ENCODE data around the gene ZNF547.

Gene ZNF547

DNA sequence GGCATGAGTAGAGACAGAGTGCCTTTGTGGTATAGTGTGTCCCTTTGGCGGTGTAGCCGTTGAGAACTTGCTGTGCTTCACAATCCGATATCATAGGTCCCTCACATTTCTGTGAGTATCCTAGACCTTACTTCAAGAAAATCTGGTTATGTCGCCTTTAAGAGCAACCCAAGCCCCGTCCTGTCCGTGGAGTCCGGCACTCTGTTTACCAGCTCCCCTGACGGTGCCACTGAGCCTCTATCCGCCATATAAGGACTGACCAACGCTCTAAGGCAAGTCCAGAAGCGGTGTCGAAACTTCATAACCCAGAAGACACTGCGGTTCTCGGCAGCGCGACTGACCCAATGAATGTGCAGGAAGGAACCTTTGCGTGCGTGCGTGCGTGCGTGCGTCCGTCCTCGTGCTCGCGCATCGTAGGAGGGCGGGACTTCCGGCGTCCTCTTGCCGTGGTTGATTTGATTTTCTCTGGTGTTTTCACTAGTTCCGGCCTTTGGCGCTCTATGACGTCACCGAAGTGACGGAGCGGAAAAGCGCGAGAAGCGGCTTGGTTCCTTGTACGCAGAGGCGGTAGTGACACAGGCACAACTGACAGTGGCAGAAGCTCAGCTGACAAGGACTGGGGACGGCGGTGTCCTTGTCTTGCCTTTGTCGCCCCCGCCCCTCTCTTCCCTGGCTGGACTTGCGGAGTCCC, at the start of gene ZNF547, which contains the start of gene TRAPPC2B:
ZNF547 (plus strand) TSS at position 555 of the 691 bp plus-strand sequence. CDS start 5,005 bp downstream, outside the sequence.
TRAPPC2B (plus strand) TSS at position 555 of the 691 bp plus-strand sequence. CDS start 1,283 bp downstream, outside the sequence.
- Histone ChIP-seq H3K36me3 (ENCODE audit: insufficient read depth, low read length) (peaks cover 14% of the 10 kb centered on the region; the same call in 1 of the 2 replicates), H3K9ac (ENCODE audit: insufficient read length) (peak within 1 kb of the TSS; percentile 88), H3K27ac (peak within 1 kb of the TSS; percentile 98), H3K9me3 (ENCODE audit: low read depth, low read length) (peaks cover 3% of the 10 kb centered on the region; the same call in 1 of the 2 replicates), H3K4me3 (peak within 1 kb of the TSS; percentile 95)
- peak; percentile 94 for DNase-seq (ENCODE audit: low read depth, low spot score)
- TF ChIP-seq EZH2 (IDR thresholded peaks at IDR 0.05): no peak
- TF ChIP-seq FOXP2 (optimal IDR thresholded peaks at IDR 0.05; ENCODE audit: control extremely low read depth, extremely low read length, insufficient read depth): no peak
- peak; percentile 78 for TF ChIP-seq POLR2AphosphoS5 (IDR thresholded peaks at IDR 0.05; ENCODE audit: borderline replicate concordance, low read depth, low read length)

DNA sequence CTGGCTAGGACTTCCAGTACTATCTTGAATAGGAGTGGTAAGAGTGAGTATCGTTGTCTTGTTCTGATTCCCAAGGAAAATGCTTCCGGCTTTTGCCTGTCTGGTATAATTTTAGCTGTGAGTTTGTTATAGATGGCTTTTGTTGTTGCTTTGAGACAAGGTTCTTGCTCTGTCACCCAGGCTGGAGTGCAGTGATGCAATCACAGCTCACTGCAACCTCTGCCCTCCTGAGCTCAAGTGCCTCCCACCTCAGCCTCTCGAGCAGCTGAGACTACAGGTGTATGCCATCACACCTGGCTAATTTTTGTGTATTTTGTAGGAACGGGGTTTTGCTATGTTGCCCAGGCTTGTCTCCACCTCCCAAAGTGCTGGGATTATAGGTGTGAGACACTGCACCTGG, 49.2 kb upstream of the ZNF547 start:
- no peaks in the 10 kb centered on the region for H3K9me3 ChIP-seq (ENCODE audit: low read depth, low read length)
- no peak for TF ChIP-seq EZH2 (IDR thresholded peaks at IDR 0.05)
- no peak for TF ChIP-seq POLR2AphosphoS5 (IDR thresholded peaks at IDR 0.05; ENCODE audit: borderline replicate concordance, low read depth, low read length)
- TF ChIP-seq FOXP2 (optimal IDR thresholded peaks at IDR 0.05; ENCODE audit: control extremely low read depth, extremely low read length, insufficient read depth): no peak
- no peak overlapping the region for H3K4me3 ChIP-seq
- H3K36me3 ChIP-seq (ENCODE audit: insufficient read depth, low read length): no peaks in the 10 kb centered on the region
- no peak overlapping the region for H3K27ac ChIP-seq
- H3K9ac ChIP-seq (ENCODE audit: insufficient read length): no peak overlapping the region
- no peak for DNase-seq (ENCODE audit: low read depth, low spot score)

DNA sequence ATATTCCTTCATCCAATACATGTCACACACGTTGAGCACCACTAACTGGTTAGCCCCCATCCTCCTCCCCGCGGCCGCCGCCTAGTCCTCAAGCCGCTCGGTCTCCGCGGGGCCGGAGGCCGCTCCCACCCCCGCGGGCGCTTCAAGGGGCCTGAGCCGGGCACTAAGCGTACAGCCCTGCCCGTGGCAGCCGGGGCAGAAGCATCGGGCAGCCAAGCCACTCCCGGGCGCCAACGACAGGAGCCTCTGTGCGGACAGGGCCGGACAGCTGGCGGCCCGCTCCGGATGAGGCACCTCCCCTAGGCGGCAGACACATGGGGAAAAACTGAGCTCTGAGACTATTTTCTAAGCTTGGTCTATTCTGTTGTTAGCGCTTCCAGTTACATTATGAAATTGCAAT, 45.8 kb upstream of the ZNF547 start:
- Histone ChIP-seq H3K9me3 (ENCODE audit: low read depth, low read length) (no peaks in the 10 kb centered on the region), H3K27ac (no peak overlapping the region), H3K4me3 (no peak overlapping the region), H3K36me3 (ENCODE audit: insufficient read depth, low read length) (no peaks in the 10 kb centered on the region), H3K9ac (ENCODE audit: insufficient read length) (no peak overlapping the region)
- TF ChIP-seq POLR2AphosphoS5 (IDR thresholded peaks at IDR 0.05; ENCODE audit: borderline replicate concordance, low read depth, low read length) (no peak), FOXP2 (optimal IDR thresholded peaks at IDR 0.05; ENCODE audit: control extremely low read depth, extremely low read length, insufficient read depth) (no peak), EZH2 (IDR thresholded peaks at IDR 0.05) (no peak)
- DNase-seq (ENCODE audit: low read depth, low spot score): no peak

- TF ChIP-seq EZH2 (IDR thresholded peaks at IDR 0.05): no peak
- no peak for TF ChIP-seq FOXP2 (optimal IDR thresholded peaks at IDR 0.05; ENCODE audit: control extremely low read depth, extremely low read length, insufficient read depth)
- TF ChIP-seq POLR2AphosphoS5 (IDR thresholded peaks at IDR 0.05; ENCODE audit: borderline replicate concordance, low read depth, low read length): no peak
- Histone ChIP-seq H3K36me3 (ENCODE audit: insufficient read depth, low read length) (peaks cover 20% of the 10 kb centered on the region), H3K9ac (ENCODE audit: insufficient read length) (peak overlapping the region; percentile 98), H3K4me3 (peak overlapping the region; percentile 93), H3K27ac (peak overlapping the region; percentile 70), H3K9me3 (ENCODE audit: low read depth, low read length) (no peaks in the 10 kb centered on the region)
- DNase-seq (ENCODE audit: low read depth, low spot score): no peak
These were observed 43.5 kb upstream of the ZNF547 start for GRCh38 chr19:57319869-57320179.

GRCh38 chr19:57320180-57321084, 42.9 kb upstream of the ZNF547 start, which contains the start of gene ZNF543:
Gene ZNF543, plus strand, starts transcription at chr19:57320472. Its CDS starts 382 bp downstream, at chr19:57320854.
- H3K4me3 ChIP-seq: peak within 1 kb of the TSS; percentile 93
- peak; percentile 58 for DNase-seq (ENCODE audit: low read depth, low spot score)
- TF ChIP-seq POLR2AphosphoS5 (IDR thresholded peaks at IDR 0.05; ENCODE audit: borderline replicate concordance, low read depth, low read length): peak; percentile 87
- no peak for TF ChIP-seq EZH2 (IDR thresholded peaks at IDR 0.05)
- H3K36me3 ChIP-seq (ENCODE audit: insufficient read depth, low read length): peaks cover 26% of the 10 kb centered on the region
- H3K9ac ChIP-seq (ENCODE audit: insufficient read length): peak within 1 kb of the TSS; percentile 98
- H3K27ac ChIP-seq: peak within 1 kb of the TSS; percentile 70
- no peaks in the 10 kb centered on the region for H3K9me3 ChIP-seq (ENCODE audit: low read depth, low read length)

DNA sequence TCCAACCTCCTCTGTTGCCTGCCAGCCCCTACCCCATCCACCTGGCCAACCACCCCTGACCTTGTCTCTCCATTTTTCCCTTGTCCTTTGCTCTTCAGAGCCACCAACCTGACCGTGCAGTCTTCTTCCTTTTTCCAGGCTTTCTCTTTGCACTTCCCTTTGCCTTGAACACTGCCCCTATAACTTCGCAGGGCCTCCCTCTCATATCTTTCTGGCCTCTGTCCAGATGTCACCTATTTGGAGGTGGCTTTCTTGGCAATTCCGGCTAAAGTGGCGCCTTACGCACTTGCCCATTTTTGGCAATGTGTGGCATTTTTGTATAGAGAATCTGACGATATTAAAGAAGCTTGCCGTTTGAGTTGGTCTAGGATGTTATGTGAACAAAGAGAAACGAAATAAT, 42.2 kb upstream of the ZNF547 start:
- H3K27ac ChIP-seq: no peak overlapping the region

DNA sequence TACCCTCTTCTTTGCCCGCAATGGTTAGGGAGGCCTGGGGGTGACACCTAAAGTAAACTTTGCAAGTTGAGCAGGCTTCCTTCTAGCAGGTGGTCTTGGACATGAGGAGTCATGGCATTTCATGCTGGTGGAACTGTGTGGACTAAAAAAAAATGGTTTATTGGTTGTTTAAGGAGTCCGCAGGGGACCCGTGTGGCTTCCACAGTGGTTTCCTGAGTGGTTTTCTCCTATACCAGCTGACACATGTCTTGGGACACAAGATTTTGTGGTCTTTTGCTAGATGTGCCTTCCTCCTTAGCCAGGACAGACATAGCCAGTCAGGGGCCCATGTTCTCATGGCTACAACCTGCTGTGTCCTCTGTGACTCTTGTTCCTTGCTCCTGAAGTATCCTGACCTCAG, 41.6 kb upstream of the ZNF547 start:
- Histone ChIP-seq H3K9ac (ENCODE audit: insufficient read length) (peak overlapping the region; percentile 98), H3K4me3 (peak overlapping the region; percentile 93)
- TF ChIP-seq EZH2 (IDR thresholded peaks at IDR 0.05) (no peak), POLR2AphosphoS5 (IDR thresholded peaks at IDR 0.05; ENCODE audit: borderline replicate concordance, low read depth, low read length) (no peak), FOXP2 (optimal IDR thresholded peaks at IDR 0.05; ENCODE audit: control extremely low read depth, extremely low read length, insufficient read depth) (no peak)

More for the DNA sequence above, 42.2 kb upstream of the ZNF547 start:
- DNase-seq (ENCODE audit: low read depth, low spot score): no peak
- H3K9me3 ChIP-seq (ENCODE audit: low read depth, low read length): no peaks in the 10 kb centered on the region
- H3K36me3 ChIP-seq (ENCODE audit: insufficient read depth, low read length): peaks cover 33% of the 10 kb centered on the region
- H3K4me3 ChIP-seq: peak overlapping the region; percentile 93
- TF ChIP-seq FOXP2 (optimal IDR thresholded peaks at IDR 0.05; ENCODE audit: control extremely low read depth, extremely low read length, insufficient read depth) (no peak), EZH2 (IDR thresholded peaks at IDR 0.05) (no peak), POLR2AphosphoS5 (IDR thresholded peaks at IDR 0.05; ENCODE audit: borderline replicate concordance, low read depth, low read length) (no peak)
- peak overlapping the region; percentile 98 for H3K9ac ChIP-seq (ENCODE audit: insufficient read length)

DNA sequence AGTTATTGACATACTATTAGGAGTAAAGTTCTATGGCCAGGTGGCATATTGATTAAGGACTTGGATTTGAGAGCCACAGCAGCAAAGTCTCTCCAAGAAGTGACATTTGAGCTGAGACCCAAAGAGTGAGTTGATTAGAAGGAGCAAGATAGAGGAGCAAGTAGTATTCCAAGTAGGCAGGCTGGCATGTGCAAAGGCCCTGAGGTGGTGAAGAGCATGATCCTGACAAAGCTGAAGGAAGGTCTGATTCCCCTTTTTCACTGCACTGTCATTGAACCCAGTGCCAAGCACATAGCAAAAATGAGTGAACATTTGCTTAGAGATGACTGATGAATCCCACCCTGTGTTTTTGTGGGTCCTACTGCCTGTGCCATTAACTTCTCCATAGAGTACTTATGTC, 38.4 kb upstream of the ZNF547 start:
- no peak for DNase-seq (ENCODE audit: low read depth, low spot score)
- peaks cover 70% of the 10 kb centered on the region for H3K36me3 ChIP-seq (ENCODE audit: insufficient read depth, low read length)
- H3K4me3 ChIP-seq: no peak overlapping the region
- H3K9ac ChIP-seq (ENCODE audit: insufficient read length): no peak overlapping the region
- TF ChIP-seq POLR2AphosphoS5 (IDR thresholded peaks at IDR 0.05; ENCODE audit: borderline replicate concordance, low read depth, low read length) (no peak), FOXP2 (optimal IDR thresholded peaks at IDR 0.05; ENCODE audit: control extremely low read depth, extremely low read length, insufficient read depth) (no peak), EZH2 (IDR thresholded peaks at IDR 0.05) (no peak)
- no peak overlapping the region for H3K27ac ChIP-seq
- 0 out of 2 replicates have a peak, but pooled peaks cover 4% of the 10 kb centered on the region for H3K9me3 ChIP-seq (ENCODE audit: low read depth, low read length)

More for the DNA sequence above, 41.6 kb upstream of the ZNF547 start:
- peaks cover 39% of the 10 kb centered on the region for H3K36me3 ChIP-seq (ENCODE audit: insufficient read depth, low read length)
- DNase-seq (ENCODE audit: low read depth, low spot score): no peak
- no peaks in the 10 kb centered on the region for H3K9me3 ChIP-seq (ENCODE audit: low read depth, low read length)
- no peak overlapping the region for H3K27ac ChIP-seq

All from SK-N-MC (cell line).